HEK293T (cell line): ENCODE measurements around the gene DGAT2L6.

Experiments
- CTCF ChIA-PET: fragments of 350-600 bp; formaldehyde crosslinking; extraction: SDS; loops from one replicate; lab custom pipeline; 2021; ENCODE audit warnings: antibody characterized with exemption, inconsistent platforms; lab: Yijun Ruan, JAX
- POLR2A ChIA-PET: fragments of 350-600 bp; formaldehyde crosslinking; extraction: SDS; loops from one replicate; lab custom pipeline; 2020; ENCODE audit warnings: antibody characterized with exemption, inconsistent platforms; lab: Yijun Ruan, JAX
- DNase-seq: peaks from one replicate; pipeline ENCODE4 v3.0.0; 2012; ENCODE audit warnings: mixed read lengths; ENCODE audit errors: extremely low spot score
- ARNT ChIP-seq: fragments of 450-650 bp; IDR thresholded peaks from 2 replicates; pipeline ENCODE4 v1.6.1; 2017; ENCODE audit warnings: mild to moderate bottlenecking
- BHLHE40 ChIP-seq: fragments of 450-650 bp; IDR thresholded peaks from 2 replicates; pipeline ENCODE4 v1.6.1; 2016; ENCODE audit warnings: mild to moderate bottlenecking, moderate library complexity, borderline replicate concordance
- CTBP1 ChIP-seq: fragments of 450-650 bp; IDR thresholded peaks from 2 replicates; pipeline ENCODE4 v1.6.1; 2016; ENCODE audit warnings: borderline replicate concordance
- ELF4 ChIP-seq: fragments of 450-650 bp; IDR thresholded peaks from 2 replicates; pipeline ENCODE4 v1.6.1; 2017; ENCODE audit warnings: antibody characterized with exemption
- FOXA1 ChIP-seq: fragments of 450-650 bp; IDR thresholded peaks from 2 replicates; pipeline ENCODE4 v1.6.1; 2016; ENCODE audit warnings: mild to moderate bottlenecking
- FOXK2 ChIP-seq: fragments of 450-650 bp; IDR thresholded peaks from 2 replicates; pipeline ENCODE4 v1.6.1; 2016; ENCODE audit warnings: mild to moderate bottlenecking
- FOXM1 ChIP-seq: fragments of 450-650 bp; IDR thresholded peaks from 2 replicates; pipeline ENCODE4 v1.6.1; 2017; ENCODE audit warnings: mild to moderate bottlenecking, borderline replicate concordance
- HDGF ChIP-seq: fragments of 450-650 bp; IDR thresholded peaks from 2 replicates; pipeline ENCODE4 v1.6.1; 2017; ENCODE audit warnings: antibody characterized with exemption, borderline replicate concordance
- L3MBTL2 ChIP-seq: fragments of 450-650 bp; conservative IDR thresholded peaks from 2 replicates; pipeline ENCODE4 v1.6.1; 2016; ENCODE audit warnings: mild to moderate bottlenecking
- LEF1 ChIP-seq: fragments of 450-650 bp; IDR thresholded peaks from 2 replicates; pipeline ENCODE4 v1.6.1; 2017; ENCODE audit warnings: mild to moderate bottlenecking, borderline replicate concordance
- NFRKB ChIP-seq: fragments of 450-650 bp; IDR thresholded peaks from 2 replicates; pipeline ENCODE4 v1.6.1; 2016; ENCODE audit warnings: mild to moderate bottlenecking, moderate library complexity
- SP1 ChIP-seq: fragments of 450-650 bp; IDR thresholded peaks from 2 replicates; pipeline ENCODE4 v1.6.1; 2017
- SUZ12 ChIP-seq: fragments of 450-650 bp; IDR thresholded peaks from 2 replicates; pipeline ENCODE4 v1.6.1; 2016; ENCODE audit warnings: mild to moderate bottlenecking
- TARDBP ChIP-seq: fragments of 450-650 bp; IDR thresholded peaks from 2 replicates; pipeline ENCODE4 v1.6.1; 2016
- ZNF384 ChIP-seq: fragments of 450-650 bp; IDR thresholded peaks from 2 replicates; pipeline ENCODE4 v1.6.1; 2016
- TF ChIP-seq, protein P1 (sequence below): fragments of 450-650 bp; IDR thresholded peaks from 2 replicates; pipeline ENCODE4 v1.6.1; 2016

Gene DGAT2L6, protein sequence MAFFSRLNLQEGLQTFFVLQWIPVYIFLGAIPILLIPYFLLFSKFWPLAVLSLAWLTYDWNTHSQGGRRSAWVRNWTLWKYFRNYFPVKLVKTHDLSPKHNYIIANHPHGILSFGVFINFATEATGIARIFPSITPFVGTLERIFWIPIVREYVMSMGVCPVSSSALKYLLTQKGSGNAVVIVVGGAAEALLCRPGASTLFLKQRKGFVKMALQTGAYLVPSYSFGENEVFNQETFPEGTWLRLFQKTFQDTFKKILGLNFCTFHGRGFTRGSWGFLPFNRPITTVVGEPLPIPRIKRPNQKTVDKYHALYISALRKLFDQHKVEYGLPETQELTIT

DNA sequence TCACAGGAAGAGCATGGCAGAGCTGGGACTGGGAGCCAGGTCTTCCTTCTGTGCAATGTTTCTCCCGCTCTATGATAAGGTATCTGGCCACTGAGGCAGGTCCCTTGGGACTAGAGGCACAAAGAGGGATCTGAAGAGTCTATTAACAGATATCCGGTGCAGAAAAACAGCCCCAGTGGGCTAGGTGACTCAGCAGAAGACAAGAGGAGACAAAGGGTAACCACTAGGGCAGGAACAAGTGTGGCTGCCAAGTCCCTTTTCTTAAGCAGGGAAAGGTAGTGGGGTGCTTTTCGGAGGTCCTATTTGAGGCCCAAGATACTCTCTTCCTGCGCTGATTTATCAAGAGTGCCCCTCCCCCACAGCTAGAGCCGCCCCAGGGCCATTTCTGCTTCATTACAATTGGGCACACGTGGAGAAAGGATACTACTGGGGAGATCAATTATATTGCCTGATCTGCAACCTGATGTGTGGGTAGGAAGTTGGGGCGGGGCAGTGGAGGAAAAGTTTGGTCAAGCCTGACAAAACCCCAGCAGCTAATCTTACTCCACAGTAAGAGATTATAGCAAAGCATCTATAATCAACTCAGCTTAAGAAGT, at the start of gene DGAT2L6:
Gene DGAT2L6, plus strand, starts transcription at position 546 of the 596 bp plus-strand sequence. CDS start 100 bp downstream, outside the sequence.
- ChIA-PET CTCF (no interaction called here), POLR2A (no interaction called here)
- no peak for TF ChIP-seq TARDBP
- no peak for TF ChIP-seq NFRKB
- no peak for TF ChIP-seq ARNT
- TF ChIP-seq, protein P1, sequence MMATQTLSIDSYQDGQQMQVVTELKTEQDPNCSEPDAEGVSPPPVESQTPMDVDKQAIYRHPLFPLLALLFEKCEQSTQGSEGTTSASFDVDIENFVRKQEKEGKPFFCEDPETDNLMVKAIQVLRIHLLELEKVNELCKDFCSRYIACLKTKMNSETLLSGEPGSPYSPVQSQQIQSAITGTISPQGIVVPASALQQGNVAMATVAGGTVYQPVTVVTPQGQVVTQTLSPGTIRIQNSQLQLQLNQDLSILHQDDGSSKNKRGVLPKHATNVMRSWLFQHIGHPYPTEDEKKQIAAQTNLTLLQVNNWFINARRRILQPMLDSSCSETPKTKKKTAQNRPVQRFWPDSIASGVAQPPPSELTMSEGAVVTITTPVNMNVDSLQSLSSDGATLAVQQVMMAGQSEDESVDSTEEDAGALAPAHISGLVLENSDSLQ, result no peak
- TF ChIP-seq L3MBTL2, result no peak
- TF ChIP-seq SUZ12, result no peak
- no peak for TF ChIP-seq SP1
- no peak for TF ChIP-seq FOXM1
- no peak for DNase-seq

DNA sequence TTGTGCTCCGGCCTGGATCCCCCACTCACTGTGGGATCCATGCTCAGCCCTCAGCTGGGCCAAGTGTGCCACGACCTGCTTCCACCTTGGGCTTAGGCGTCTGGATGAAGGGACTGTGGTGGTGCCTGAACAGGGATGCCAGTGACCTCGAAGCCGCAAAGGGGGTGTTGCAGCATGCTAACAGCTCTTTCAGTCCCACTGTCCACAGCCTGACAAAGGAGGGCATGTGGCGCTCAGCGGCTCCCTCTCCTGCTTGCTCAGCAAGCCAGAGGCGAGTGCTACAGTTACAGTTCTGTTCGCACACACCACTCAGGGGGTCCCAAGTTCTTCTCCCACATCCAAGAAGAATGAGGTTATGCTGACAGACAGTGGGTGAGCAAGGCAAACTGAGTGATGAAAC, 49.2 kb upstream of the DGAT2L6 start:
- DNase-seq, result no peak
- TF ChIP-seq ELF4 (no peak), ZNF384 (no peak), TARDBP (no peak), FOXM1 (no peak), L3MBTL2 (no peak), BHLHE40 (no peak), LEF1 (no peak), SP1 (no peak), HDGF (no peak), CTBP1 (no peak), FOXA1 (no peak), FOXK2 (no peak), NFRKB (no peak), SUZ12 (no peak), ARNT (no peak)
- TF ChIP-seq, protein P1, result no peak
- CTCF ChIA-PET, result no interaction called here
- POLR2A ChIA-PET, result interaction anchor here (1.0 kb wide), 1 partner anchor 162 kb away, joined by 3 read pairs; the partner anchor contains the start of genes KIF4A and PDZD11

DNA sequence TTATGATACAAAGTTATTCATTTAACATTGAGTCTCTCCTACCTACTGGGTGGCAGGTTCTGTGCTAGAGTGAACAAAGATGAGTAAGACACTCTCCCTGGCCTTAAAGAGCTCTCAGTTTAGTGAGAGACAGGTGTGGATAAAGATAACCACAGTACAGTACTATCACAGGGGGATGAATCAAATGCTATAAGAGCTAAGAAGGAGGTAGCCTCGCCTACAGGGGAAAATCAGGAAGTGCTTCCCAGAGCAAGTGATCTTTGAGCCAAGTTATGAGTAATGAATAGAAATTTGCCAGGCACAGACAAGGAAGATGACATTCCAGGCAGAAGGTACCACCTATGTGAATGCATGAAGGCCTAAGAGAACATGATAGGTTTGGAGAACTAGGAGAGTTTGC, 47.5 kb upstream of the DGAT2L6 start:
- no peak for DNase-seq
- POLR2A ChIA-PET, result no interaction called here
- no peak for TF ChIP-seq NFRKB
- no peak for TF ChIP-seq HDGF
- TF ChIP-seq TARDBP, result no peak
- no peak for TF ChIP-seq FOXM1
- TF ChIP-seq SP1, result no peak
- CTCF ChIA-PET, result no interaction called here

DNA sequence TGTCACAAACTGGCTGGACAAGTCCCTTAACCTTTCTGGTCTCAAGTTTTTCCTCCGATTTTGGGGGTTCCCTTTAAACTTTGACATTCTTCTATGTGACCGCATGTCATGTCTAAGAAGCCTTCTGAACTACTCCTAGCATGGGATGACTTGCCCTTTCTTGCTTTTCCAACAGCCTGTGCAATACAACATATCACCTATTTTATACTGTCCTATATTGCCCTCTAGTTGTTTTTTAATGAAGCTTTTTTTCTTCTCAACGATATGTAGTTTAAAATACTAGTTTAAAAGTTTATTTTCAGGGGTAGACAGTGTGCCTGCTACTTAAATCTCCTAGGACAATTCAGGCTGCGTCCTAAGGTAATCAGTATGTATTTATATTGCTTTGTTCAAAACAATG, 45.1 kb upstream of the DGAT2L6 start:
- ChIA-PET POLR2A (interaction anchor here (1.5 to 1.9 kb wide), 2 partner anchors 35 to 594 kb away, joined by 3 to 7 read pairs; no protein-coding TSS in a partner anchor), CTCF (interaction anchor here (0.6 to 1.6 kb wide), 3 partner anchors 44 to 321 kb away, joined by 3 to 8 read pairs (median 4); no protein-coding TSS in a partner anchor)
- DNase-seq, result no peak
- TF ChIP-seq FOXA1, result no peak

- TF ChIP-seq L3MBTL2 (0 out of 2 replicates have a peak, but pooled peaks have one; percentile 26), SP1 (no peak), ZNF384 (0 out of 2 replicates have a peak, but pooled peaks have one; percentile 5), HDGF (no peak), LEF1 (no peak), NFRKB (no peak), FOXK2 (no peak), FOXA1 (no peak)
- TF ChIP-seq, protein P1, result peak; percentile 42
- DNase-seq, result no peak
- ChIA-PET POLR2A (interaction anchor here (0.6 to 1.9 kb wide), 11 partner anchors 13 to 822 kb away, joined by 3 to 8 read pairs (median 3); partner anchors contain the start of gene EDA), CTCF (interaction anchor here (0.6 to 1.6 kb wide), 12 partner anchors 9 to 320 kb away, joined by 3 to 8 read pairs (median 4); no protein-coding TSS in a partner anchor)
Measured at GRCh38 chrX:70132877-70133302, 44.4 kb upstream of the DGAT2L6 start.

- ChIA-PET CTCF (interaction anchor here (0.7 to 1.6 kb wide), 14 partner anchors 9 to 953 kb away, joined by 3 to 8 read pairs (median 4); no protein-coding TSS in a partner anchor), POLR2A (interaction anchor here (0.6 to 1.9 kb wide), 11 partner anchors 13 to 822 kb away, joined by 3 to 8 read pairs (median 3); partner anchors contain the start of gene EDA)
- DNase-seq, result peak; percentile 76
- peak; percentile 62; the same call in 1 of the 2 replicates for TF ChIP-seq ELF4
- TF ChIP-seq SUZ12, result no peak
Measured at GRCh38 chrX:70133303-70134115, 43.8 kb upstream of the DGAT2L6 start, which contains the start of gene IGBP1. Gene IGBP1 (plus strand): TSS chrX:70133447. CDS start chrX:70133948, 501 bp downstream.
